HG02852 (cell line): ENCODE data around the gene CTSZ.

ENCODE experiments used
- ATAC-seq: cut with Tn5 transposase; IDR thresholded peaks from one replicate; pipeline ENCODE4 v1.9.1; 2021; ENCODE audit warnings: mild to moderate bottlenecking, moderate library complexity; ENCODE audit not compliant: unreplicated experiment

The CTSZ gene

GRCh38 chr20:59032023-59032712 lies 25.1 kb upstream of the CTSZ start, which contains the start of gene ATP5F1E:
ATP5F1E (minus strand) TSS chr20:59032335; CDS start chr20:59032251, 84 bp downstream.
- ATAC-seq, result peak; percentile 95

GRCh38 chr20:59031564-59032022 lies 24.5 kb upstream of the CTSZ start:
- no peak for ATAC-seq

DNA sequence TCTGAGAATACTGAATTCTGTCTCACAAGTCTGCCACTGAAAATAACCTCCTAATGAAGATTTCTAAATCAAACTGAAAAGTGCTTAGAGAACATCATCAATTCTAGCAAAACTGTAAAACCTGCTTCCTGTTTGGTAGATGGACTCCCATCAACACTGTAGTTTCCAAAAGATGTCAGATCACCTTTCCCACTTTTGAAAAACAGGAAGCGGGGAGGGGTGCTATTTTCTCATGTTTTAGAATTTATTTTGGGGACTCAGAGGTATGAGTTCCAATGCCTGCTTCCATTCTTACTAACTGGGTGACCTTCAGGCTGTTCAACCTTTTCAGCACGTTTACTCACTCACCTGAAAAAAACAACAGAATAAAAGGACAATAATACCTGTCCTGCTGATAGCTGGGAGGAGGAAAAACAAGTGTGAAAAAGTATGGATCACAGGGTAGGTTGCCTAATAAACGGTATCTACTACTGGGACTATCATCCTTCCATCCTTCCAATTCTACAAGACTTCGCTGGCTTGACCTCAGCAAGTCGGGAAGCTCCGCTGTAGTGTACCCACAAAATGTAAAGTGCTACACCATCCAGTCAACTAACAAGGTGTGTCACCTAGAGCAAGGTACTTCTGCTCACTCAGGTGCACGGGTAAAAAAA lies 24.0 kb upstream of the CTSZ start:
- no peak for ATAC-seq

GRCh38 chr20:59028812-59029211 lies 21.8 kb upstream of the CTSZ start:
- no peak for ATAC-seq

DNA sequence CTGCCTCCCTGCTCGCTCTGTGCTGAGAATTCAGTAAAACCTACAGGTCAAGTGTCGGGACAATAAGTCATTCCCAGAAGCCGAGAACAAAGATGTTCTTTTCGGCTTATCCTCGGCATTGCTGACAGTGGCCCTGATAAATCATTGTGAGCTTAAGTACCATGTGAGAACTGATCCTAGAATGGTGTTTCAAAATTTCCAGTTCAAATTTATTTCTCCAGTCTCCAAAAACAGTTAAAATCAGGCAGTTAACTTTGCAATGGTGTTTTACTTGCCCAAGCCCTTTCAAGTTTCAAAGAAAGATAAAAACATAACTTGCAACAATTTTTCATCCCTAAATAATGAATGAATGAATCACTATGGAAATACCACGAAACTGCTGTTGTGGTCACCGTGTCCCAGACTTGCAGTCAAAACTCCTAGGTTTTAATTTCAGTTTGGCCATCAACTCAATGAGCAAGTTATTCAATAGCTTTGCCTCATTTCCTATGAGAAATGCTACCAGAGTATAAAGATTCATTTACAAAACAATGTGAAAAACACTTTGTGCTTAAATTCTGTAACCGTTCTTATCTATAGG lies 20.8 kb upstream of the CTSZ start:
- ATAC-seq, result no peak

GRCh38 chr20:59026904-59027740 lies 20.1 kb upstream of the CTSZ start:
- ATAC-seq, result no peak

DNA sequence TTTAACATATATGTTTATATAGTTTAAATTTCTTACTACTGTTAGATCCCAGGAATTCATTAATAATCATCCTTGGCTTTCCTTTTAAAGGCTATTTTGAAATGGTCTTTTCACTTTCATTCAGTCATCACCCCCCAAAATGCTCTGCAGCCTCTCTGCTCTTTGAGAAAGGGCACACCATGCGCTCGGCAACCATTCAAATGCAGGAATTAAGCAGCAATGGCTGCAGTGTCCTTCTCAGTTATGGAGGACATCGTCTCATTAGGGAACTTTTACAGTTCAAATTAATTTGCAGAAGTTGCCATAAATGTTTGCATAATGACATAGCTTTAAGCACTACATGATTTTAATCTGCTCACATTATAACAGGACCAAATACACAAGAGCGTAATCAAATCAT lies 18.5 kb upstream of the CTSZ start:
- no peak for ATAC-seq

GRCh38 chr20:59025086-59025485 lies 18.0 kb upstream of the CTSZ start:
- ATAC-seq, result no peak

GRCh38 chr20:59024111-59024530 lies 17.1 kb upstream of the CTSZ start:
- ATAC-seq, result no peak

- ATAC-seq, result no peak
These were observed 16.6 kb upstream of the CTSZ start for GRCh38 chr20:59023616-59024015.

DNA sequence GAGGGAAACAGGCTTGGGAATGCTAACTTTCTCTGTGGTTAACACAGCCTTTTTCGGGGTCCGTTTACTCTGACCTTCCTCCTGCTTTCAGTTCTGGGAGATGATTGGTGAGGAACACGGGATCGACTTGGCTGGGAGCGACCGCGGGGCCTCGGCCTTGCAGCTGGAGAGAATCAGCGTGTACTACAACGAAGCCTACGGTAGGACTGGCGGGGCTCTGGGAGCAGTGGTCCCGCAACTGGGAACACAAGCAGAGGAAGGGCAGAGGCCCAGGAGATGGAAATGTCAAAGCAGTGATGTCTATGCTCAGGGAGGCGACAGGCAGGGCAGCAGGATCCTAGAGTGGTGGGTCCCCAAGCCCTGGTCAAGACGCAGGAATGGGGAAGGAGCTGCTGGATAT lies 15.7 kb upstream of the CTSZ start:
- no peak for ATAC-seq

DNA sequence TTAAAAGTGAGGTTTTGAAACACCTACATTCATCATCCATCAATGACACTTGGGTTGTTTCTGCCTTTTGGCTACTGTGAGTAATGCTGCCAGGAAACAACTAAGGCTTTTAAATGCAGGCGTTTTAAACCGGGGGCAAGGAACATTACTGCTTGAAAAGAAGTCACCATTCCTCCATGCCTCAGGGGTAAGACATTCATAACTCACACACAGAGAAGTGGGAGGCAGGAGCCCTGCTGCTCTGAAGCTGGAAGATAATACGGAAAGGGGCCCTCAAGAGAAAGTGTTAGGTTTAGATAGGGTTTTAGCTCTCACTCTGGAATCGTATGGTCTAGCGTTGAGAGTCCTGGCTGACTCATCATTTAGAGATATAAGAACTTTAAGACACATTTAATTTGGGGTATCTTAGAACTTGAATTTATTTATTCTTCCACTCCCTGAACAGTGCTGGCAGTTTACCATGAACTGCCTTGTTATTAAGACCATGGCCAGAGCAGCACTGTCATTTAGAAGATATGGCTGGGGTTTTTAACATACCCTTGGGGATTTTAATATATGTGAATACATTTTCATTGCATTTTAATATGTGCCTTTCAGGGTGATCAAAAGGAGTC lies 14.0 kb upstream of the CTSZ start:
- ATAC-seq, result no peak

DNA sequence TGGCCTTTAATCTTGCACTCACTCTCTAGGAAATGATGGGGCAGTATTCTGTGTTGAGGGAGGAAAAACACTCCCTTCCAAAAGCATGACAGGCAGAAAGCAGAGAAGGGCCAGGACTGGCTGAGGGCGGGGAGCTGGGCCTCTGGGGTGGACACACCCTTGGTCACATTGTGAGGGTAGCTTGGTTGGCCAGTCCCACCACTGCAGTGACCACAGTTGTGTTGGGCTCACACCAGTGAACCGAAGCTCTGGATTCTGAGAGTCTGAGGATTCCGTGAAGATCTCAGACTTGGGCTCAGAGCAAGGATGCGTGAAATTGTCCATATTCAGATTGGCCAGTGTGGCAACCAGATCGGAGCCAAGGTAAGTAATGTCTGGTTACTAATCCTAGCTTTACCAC lies 12.2 kb upstream of the CTSZ start, which contains the start of gene TUBB1:
Gene TUBB1 (plus strand): TSS at position 213 of the 400 bp plus-strand sequence. CDS start 94 bp downstream, at position 307.
- no peak for ATAC-seq

DNA sequence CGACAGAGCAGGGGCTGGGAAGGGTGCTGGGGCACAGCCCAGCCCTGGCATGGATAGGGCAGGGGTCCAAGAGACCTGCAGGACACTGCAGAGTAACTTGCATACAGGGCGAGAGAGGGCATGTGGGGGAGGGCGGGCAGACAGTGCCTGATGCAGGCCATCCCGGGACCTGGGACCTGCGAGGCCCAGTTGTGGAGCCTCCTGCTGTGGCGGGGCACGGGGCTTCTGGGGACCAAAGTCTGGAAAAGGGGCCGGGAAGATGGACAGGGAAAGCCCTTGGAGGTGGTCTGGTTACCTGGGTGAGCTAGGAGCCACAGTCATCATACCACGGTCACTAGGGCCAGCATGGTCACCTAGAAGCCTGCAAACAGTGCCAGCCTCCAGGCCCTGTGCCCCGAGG lies 11.8 kb upstream of the CTSZ start:
- no peak for ATAC-seq

DNA sequence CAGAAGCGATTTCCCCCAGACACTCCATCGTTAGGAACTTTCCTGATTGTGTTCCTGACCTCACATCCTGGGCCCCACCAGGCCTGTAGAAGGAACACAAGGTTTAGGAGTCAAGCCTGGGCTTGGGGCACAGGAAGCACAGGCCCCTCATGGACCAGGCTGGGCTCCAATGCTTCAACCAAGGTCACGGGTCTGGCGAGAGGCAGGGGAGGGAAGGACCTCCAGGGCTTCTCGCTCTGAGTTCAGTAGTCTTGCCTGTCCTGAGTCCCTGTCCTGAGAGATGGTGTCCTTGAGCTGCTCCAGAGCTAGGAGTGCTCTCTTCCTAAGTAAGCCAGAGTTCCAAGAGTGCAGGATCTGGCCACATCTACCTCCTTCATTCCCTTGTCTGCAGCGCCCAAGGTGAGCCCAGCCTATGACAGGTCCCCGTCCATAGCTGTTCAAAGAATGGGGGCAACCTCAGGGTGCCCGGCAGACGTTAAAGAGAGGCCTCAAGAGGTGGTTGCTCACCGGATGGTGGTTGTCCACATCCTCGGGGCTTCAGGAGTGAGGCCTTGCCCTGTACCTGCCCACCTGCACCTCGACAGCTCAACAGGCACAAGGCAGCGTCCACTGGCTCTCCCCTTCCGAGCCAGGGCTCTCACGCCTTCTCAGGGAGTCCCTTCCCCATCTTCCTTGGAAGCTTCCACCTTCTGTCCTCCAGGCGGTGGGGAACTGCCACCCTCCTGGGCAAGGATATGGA lies 10.6 kb upstream of the CTSZ start:
- ATAC-seq, result no peak

GRCh38 chr20:59016795-59017492 lies 9.9 kb upstream of the CTSZ start:
- no peak for ATAC-seq

GRCh38 chr20:59015812-59016711 lies 9.0 kb upstream of the CTSZ start:
- no peak for ATAC-seq

DNA sequence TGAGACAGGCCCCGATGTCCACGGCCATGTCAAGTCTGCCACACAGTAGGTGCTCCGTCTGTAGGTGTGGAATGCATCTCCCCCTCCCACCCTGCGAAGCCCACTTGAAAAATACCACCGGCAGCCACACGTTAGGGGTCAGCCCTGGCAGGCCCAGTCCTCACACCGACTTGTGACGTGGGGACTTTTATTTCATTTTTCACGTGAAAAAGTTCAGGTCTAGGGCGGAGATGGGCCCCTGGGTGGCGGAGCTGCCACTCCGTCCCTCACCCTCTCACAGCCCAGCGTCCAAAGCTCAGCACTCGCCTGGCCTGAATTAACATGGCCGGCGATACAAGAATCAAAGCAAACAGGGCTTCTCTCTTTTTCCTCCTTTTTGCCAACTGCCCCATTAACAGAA lies 8.4 kb upstream of the CTSZ start:
- no peak for ATAC-seq
